CD8-positive, alpha-beta memory T cell (primary cell): ENCODE results near the gene MCF2L. TPM values are rescaled to one million over a fixed set of nuclear protein-coding genes. Genes with fewer than 3 reads are reported as not detected.

Experiments used
- CTCF ChIA-PET: fragments of 350-600 bp; sonication (Branson Sonifier 250); formaldehyde crosslinking; loops from one replicate; lab custom pipeline; 2021; ENCODE audit warnings: antibody characterized with exemption; lab: Charles Lee
- POLR2A ChIA-PET: fragments of 350-600 bp; sonication (Branson Sonifier 250); formaldehyde crosslinking; loops from one replicate; lab custom pipeline; 2021; ENCODE audit warnings: antibody characterized with exemption; lab: Charles Lee
- DNase-seq, 5 donors: peaks; one replicate each; pipeline versions ENCODE4 v3.0.0 to v3.0.0-alpha.2; 2020 to 2022; ENCODE audit warnings: mixed read lengths in 1 of 5
- H3K27ac ChIP-seq: one replicate; pipeline ENCODE4 v1.7.0; 2013; ENCODE audit warnings: low read depth, mild to moderate bottlenecking, low read length, moderate library complexity
- H3K27me3 ChIP-seq: 2 replicates; pipeline ENCODE4 v1.7.0; 2013; ENCODE audit warnings: low read length, mild to moderate bottlenecking; ENCODE audit not compliant: insufficient read depth, poor library complexity, severe bottlenecking
- H3K36me3 ChIP-seq: 2 replicates; pipeline ENCODE4 v1.7.0; 2013; ENCODE audit warnings: mild to moderate bottlenecking, low read length, moderate library complexity; ENCODE audit not compliant: insufficient read depth
- H3K4me1 ChIP-seq: 2 replicates; pipeline ENCODE4 v1.7.0; 2013; ENCODE audit warnings: mild to moderate bottlenecking, low read length, moderate library complexity; ENCODE audit not compliant: insufficient read depth
- H3K4me3 ChIP-seq: 2 replicates; pipeline ENCODE4 v1.7.0; 2013; ENCODE audit warnings: mild to moderate bottlenecking, low read length
- H3K9me3 ChIP-seq: 2 replicates; pipeline ENCODE4 v1.7.0; 2013; ENCODE audit warnings: mild to moderate bottlenecking, low read length
- H3K27ac Mint-ChIP-seq, 8 donors: one replicate each; pipeline ENCODE4 v1.8.0; 2020 to 2021; ENCODE audit warnings: mixed read lengths in 8 of 8, mild to moderate bottlenecking in 6 of 8, inconsistent platforms in 3 of 8, moderate library complexity in 3 of 8
- H3K27me3 Mint-ChIP-seq, 2 donors: one replicate each; pipeline ENCODE4 v1.8.0; 2020 to 2021; ENCODE audit warnings: mixed read lengths in 2 of 2, mild to moderate bottlenecking in 1 of 2, moderate library complexity in 1 of 2
- H3K36me3 Mint-ChIP-seq, 3 donors: one replicate each; pipeline ENCODE4 v1.8.0; 2020 to 2021; ENCODE audit warnings: mixed read lengths in 3 of 3, inconsistent platforms in 1 of 3, mild to moderate bottlenecking in 1 of 3
- H3K4me1 Mint-ChIP-seq, 3 donors: one replicate each; pipeline ENCODE4 v1.8.0; 2020 to 2021; ENCODE audit warnings: mixed read lengths in 3 of 3, inconsistent platforms in 1 of 3, mild to moderate bottlenecking in 1 of 3
- H3K4me3 Mint-ChIP-seq, 7 donors: one replicate each; pipeline ENCODE4 v1.8.0; 2020 to 2021; ENCODE audit warnings: mixed read lengths in 7 of 7, mild to moderate bottlenecking in 6 of 7, moderate library complexity in 4 of 7, inconsistent platforms in 2 of 7
- H3K9me3 Mint-ChIP-seq, 5 donors: one replicate each; pipeline ENCODE4 v1.8.0; 2020 to 2022; ENCODE audit warnings: mixed read lengths in 5 of 5, mild to moderate bottlenecking in 3 of 5, moderate library complexity in 2 of 5, inconsistent platforms in 1 of 5
- polyA plus RNA-seq: library from polyadenylated mRNA; unstranded; fragments of 300-500 nt; fragmentation: Illumina TruSeq; gene quantifications from one replicate; pipeline ENCODE4 v1.2.3, GENCODE V29; 2021
- total RNA-seq, 2 experiments: library from RNA; stranded (reverse); gene quantifications; one replicate each; pipeline ENCODE4 v1.2.3, GENCODE V29; 2021

The MCF2L gene
- total and polyA plus RNA-seq, 3 experiments from 2014 or later: 2.5 to 9.6 (median 9.1) TPM

DNA sequence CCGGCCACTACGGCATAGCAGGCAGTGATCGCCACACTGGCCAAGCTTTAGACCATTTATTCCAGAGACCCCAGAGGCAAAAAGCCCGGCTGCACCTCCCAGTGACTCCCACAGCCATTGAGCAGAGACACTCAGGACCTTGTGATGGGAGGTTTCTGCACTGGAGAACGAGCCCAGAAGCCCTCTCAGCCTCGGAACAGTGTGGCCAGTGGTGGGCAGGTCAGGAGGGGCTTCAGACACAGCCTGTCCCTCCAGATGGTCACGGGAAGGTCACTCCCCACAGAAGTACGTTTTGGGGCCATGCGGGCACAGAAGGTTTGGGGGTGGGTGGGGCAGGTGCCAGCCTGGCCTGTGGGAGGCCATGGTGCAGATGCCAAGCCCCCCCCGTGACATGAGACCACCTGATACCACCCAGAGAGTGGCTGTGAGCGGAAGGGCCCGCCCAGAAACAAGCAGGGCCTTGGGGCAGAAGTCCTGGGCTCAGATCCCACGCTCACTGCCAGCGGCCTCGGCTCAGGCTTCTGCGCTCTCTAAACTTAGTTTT, 153.0 kb downstream of the MCF2L start:
- no peaks in the 10 kb centered on the region for H3K36me3 ChIP-seq
- peak overlapping the region in 1 of 8 donors; percentile 57 for H3K27ac Mint-ChIP-seq
- ChIA-PET POLR2A (no interaction called here), CTCF (no interaction called here)
- no peaks in the 10 kb centered on the region for H3K27me3 ChIP-seq
- DNase-seq: no peak
- H3K27me3 Mint-ChIP-seq: peaks cover 8 to 26% of the 10 kb centered on the region in 2 donors
- H3K36me3 Mint-ChIP-seq: no peaks in the 10 kb centered on the region
- H3K4me3 Mint-ChIP-seq: no peak overlapping the region
- no peaks in the 10 kb centered on the region for H3K4me1 Mint-ChIP-seq
- no peaks in the 10 kb centered on the region for H3K9me3 Mint-ChIP-seq
- H3K4me1 ChIP-seq: no peaks in the 10 kb centered on the region
- no peaks in the 10 kb centered on the region for H3K9me3 ChIP-seq
- no peak overlapping the region for H3K4me3 ChIP-seq
- H3K27ac ChIP-seq: no peak overlapping the region

DNA sequence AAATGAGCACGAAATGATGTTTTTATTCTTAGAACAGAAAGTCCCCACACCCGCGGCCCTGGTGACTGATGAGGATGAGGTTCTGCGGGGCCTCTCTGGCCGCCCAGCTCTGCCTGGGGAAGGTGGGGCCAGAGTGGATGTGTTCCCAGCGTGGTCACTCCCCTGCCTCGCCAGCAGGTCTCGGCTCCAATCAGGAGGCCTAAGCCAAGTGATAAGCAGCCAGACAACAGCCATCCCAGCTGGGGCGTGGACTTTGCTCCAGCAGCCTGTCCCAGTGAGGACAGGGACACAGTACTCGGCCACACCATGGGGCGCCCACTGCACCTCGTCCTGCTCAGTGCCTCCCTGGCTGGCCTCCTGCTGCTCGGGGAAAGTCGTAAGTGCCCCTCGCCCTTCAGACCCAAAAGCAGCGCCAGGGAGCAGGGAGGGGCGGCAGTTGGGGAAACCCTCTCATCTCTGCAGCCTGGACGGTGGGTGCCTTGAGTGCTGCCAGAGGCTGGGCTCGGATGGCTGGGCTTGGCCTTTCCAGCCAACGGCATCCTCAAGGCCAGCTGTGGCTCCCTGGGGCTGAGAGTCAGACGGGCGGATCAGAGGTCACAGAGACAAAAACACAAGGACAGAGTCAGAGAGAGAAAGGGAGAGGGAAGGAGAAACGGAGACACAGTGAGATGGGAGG, 153.7 kb downstream of the MCF2L start, which contains the start of gene F10:
TSS of gene F10 (plus strand) at position 250 of the 676 bp plus-strand sequence. CDS start at position 307, 57 bp downstream.
- H3K9me3 Mint-ChIP-seq: no peaks in the 10 kb centered on the region
- H3K27ac Mint-ChIP-seq: peak within 1 kb of the TSS in 1 of 8 donors; percentile 57
- peaks cover 10 to 33% of the 10 kb centered on the region in 2 donors for H3K27me3 Mint-ChIP-seq
- Histone ChIP-seq H3K36me3 (no peaks in the 10 kb centered on the region), H3K27ac (no peak within 1 kb of the TSS), H3K9me3 (no peaks in the 10 kb centered on the region), H3K4me1 (no peaks in the 10 kb centered on the region), H3K27me3 (no peaks in the 10 kb centered on the region), H3K4me3 (no peak within 1 kb of the TSS)
- DNase-seq: no peak
- ChIA-PET POLR2A (no interaction called here), CTCF (no interaction called here)
- H3K36me3 Mint-ChIP-seq: no peaks in the 10 kb centered on the region
- H3K4me1 Mint-ChIP-seq: no peaks in the 10 kb centered on the region
- H3K4me3 Mint-ChIP-seq: no peak within 1 kb of the TSS

DNA sequence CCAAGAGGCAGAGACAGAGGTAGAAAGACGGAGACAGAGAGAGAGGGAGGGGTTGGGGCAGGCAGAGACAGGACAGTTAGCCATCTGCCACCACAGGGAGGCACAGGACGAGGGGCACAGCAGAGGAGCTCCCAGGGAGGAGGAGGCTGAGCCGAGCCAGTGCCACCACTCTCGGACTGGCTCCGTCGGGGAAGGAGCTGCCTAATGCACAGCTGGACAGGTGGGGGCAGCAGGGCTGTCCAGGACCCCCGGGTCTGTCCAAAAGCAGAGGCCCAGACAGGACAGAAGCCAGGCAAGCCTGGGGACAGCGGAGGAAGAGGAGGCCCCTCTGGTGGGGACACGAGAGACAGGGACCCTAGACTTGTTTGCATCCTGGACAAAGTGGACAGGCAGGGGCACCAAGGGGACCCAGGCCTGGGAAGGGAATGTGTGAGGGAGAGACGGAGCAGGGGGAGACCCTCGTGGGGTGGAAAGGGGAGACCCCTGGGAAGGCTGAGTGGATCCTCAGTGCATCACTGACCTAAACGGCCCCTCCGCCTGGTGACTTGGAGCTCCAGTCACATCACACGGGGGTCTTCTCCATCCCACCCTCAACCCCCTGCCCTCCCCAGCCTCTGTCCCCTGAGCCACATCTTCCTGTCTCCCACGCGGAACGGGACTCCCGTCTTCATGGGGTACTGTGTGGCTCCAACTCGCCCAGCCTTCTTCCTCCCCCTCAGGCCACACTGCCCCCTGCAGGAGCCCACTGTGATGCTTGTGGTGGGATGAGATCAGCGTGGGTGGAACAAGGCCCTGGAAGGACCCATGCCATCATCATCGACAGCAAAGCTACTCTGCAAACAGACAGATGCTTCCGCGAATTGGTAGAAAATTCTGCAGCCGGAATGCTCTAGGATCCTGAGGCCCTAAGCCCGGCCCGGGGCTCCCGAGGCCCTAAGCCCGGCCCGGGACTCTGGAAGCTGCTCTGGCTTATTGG, 154.5 kb downstream of the MCF2L start:
- POLR2A ChIA-PET: no interaction called here
- no peak overlapping the region for H3K4me3 Mint-ChIP-seq
- CTCF ChIA-PET: no interaction called here
- H3K36me3 ChIP-seq: no peaks in the 10 kb centered on the region
- no peak overlapping the region for H3K4me3 ChIP-seq
- H3K36me3 Mint-ChIP-seq: no peaks in the 10 kb centered on the region
- H3K27me3 Mint-ChIP-seq: peaks cover 11 to 39% of the 10 kb centered on the region in 2 donors
- no peak overlapping the region for H3K27ac ChIP-seq
- no peaks in the 10 kb centered on the region for H3K9me3 ChIP-seq
- H3K4me1 Mint-ChIP-seq: no peaks in the 10 kb centered on the region
- no peak overlapping the region for H3K27ac Mint-ChIP-seq
- peak in 1 of 5 donors; percentile 35 for DNase-seq
- H3K27me3 ChIP-seq: peaks cover 4% of the 10 kb centered on the region
- no peaks in the 10 kb centered on the region for H3K4me1 ChIP-seq
- no peaks in the 10 kb centered on the region for H3K9me3 Mint-ChIP-seq

DNA sequence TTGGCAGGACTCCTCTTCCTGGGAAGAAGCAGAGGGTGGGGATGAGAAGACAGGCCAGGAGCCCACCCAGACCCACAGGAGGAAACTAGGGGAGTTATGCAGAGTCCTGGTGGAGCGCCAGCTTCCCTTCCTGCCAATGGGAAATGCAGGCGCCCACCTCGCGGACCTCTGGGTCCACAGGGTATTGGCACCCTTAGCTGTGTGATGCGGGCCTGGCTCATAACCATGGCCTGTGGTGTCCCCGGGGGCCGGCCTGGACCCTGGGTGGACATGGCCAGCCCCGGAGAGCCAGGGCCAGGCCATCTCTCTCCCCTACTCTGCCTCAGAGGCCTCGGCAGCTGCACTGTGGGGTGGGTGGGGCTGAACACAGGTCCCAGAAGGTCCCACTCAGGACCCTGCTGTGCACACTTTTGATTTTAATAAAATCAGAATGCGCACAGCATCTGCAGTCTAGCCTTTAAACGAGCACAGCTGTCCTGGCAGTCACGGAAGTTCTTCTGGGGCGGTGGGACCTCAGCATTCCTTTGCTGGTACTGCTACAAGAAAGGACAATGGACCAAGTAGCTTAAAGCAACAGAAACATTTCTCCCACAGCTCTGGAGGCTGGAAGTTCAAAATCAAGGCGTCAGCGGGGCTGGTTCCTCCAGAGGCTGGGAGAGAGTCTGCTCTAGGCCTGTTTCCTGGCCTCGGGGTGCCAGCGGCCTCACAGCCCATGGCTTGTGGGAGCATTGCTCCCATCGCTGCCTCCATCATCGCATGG, 155.4 kb downstream of the MCF2L start:
- no peaks in the 10 kb centered on the region for H3K4me1 ChIP-seq
- no peak overlapping the region for H3K4me3 ChIP-seq
- peaks cover 4% of the 10 kb centered on the region for H3K27me3 ChIP-seq
- H3K36me3 ChIP-seq: no peaks in the 10 kb centered on the region
- peaks cover 3 to 5% (median 5%) of the 10 kb centered on the region in 3 donors for H3K4me1 Mint-ChIP-seq
- no peaks in the 10 kb centered on the region for H3K9me3 ChIP-seq
- DNase-seq: peak in 1 of 5 donors; percentile 37
- H3K9me3 Mint-ChIP-seq: no peaks in the 10 kb centered on the region
- ChIA-PET POLR2A (no interaction called here), CTCF (no interaction called here)
- peaks cover 12 to 44% of the 10 kb centered on the region in 2 donors for H3K27me3 Mint-ChIP-seq
- no peaks in the 10 kb centered on the region for H3K36me3 Mint-ChIP-seq
- H3K27ac Mint-ChIP-seq: no peak overlapping the region
- H3K27ac ChIP-seq: no peak overlapping the region
- H3K4me3 Mint-ChIP-seq: no peak overlapping the region

DNA sequence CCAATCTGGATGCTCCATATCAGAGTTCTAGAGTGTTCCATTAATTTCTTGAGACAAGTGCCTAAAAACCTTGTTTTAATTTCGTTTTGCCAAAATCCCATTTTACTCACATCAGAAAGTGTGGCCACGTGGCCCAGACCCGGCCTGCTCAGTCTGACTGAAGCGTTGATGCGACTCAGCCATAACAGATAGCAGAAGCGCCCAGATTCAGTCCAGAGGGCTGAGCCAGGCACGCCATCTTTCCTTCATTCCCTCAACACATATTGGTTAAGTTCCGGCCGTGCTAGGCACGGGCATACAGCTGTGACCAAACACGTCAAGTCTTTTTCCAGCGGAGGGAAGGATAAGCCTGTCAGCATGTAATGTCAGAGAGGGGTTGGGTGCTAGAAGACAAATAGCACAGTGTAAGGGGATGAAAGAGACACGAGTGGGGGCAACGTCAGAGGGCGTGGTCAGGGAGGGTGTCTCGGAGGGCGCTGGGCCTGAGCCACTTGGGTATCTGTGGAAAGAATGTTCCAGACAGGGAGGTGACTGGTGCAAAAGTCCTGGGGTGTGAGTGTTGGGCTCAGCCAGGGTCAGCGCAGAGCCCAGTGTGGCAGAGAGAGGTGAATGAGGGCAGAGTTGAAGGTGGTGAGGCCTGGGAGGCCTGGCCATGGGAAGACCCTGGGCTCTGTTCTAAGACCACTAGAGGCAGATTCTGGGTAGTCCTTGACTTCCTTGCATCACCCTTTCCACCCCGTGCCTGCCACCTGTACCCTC, 156.7 kb downstream of the MCF2L start:
- Mint-ChIP-seq H3K27me3 (peaks cover 14 to 36% of the 10 kb centered on the region in 2 donors), H3K4me1 (peaks cover 3 to 8% (median 5%) of the 10 kb centered on the region in 3 donors), H3K9me3 (no peaks in the 10 kb centered on the region), H3K27ac (no peak overlapping the region), H3K4me3 (no peak overlapping the region), H3K36me3 (no peaks in the 10 kb centered on the region)
- CTCF ChIA-PET: no interaction called here
- POLR2A ChIA-PET: no interaction called here
- Histone ChIP-seq H3K4me1 (no peaks in the 10 kb centered on the region), H3K9me3 (no peaks in the 10 kb centered on the region), H3K27me3 (peaks cover 4% of the 10 kb centered on the region), H3K27ac (no peak overlapping the region), H3K36me3 (no peaks in the 10 kb centered on the region), H3K4me3 (no peak overlapping the region)
- DNase-seq: no peak

DNA sequence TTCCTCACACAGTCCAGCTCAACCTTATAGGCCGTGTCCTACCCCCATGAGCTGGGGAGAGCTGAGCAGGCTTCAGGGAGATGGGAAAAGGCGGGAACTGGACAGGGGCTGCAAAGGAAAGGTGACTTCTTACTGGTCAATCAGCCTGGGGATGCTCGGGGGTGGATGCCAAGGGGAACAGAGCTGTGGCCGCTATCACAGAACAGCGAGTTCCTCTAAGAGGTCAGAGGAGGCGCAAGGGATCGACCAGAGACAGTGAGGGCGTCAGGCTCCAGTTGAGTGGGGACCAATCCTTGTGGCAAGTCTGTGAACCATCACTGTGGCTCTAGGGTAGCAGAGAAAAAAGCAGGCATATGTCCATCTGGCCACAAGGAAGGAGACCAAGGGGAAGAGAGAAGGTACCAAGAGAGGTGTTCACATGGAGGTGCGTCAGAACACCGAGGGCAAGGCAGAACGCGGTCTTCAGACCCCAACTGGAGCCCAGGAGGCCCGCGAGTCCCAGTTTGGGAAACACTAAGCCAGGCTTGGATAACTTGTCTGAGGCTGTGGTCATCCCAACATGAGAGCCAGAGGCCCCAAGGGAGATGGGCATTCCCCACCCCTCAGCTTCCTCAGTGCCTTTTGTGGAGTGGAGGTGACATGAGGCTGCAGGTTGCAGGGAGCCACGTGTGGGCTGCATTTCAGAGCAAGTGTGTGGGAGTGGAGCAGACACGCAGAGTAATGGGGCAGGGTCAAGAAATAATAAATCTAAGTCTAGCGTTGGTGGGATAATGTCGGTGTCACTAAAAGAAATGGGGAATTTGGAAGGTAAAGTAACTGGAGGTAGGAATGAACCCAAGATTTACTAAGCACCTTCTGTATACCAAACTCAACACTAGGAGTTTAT, 157.5 kb downstream of the MCF2L start:
- no peaks in the 10 kb centered on the region for H3K9me3 Mint-ChIP-seq
- Histone ChIP-seq H3K9me3 (no peaks in the 10 kb centered on the region), H3K4me3 (no peak overlapping the region), H3K4me1 (no peaks in the 10 kb centered on the region), H3K27me3 (peaks cover 4% of the 10 kb centered on the region), H3K36me3 (no peaks in the 10 kb centered on the region), H3K27ac (no peak overlapping the region)
- DNase-seq: no peak
- H3K27me3 Mint-ChIP-seq: peaks cover 14 to 41% of the 10 kb centered on the region in 2 donors
- no peaks in the 10 kb centered on the region for H3K36me3 Mint-ChIP-seq
- H3K4me1 Mint-ChIP-seq: peaks cover 3 to 8% (median 5%) of the 10 kb centered on the region in 3 donors
- no peak overlapping the region for H3K4me3 Mint-ChIP-seq
- ChIA-PET CTCF (no interaction called here), POLR2A (no interaction called here)
- H3K27ac Mint-ChIP-seq: peak overlapping the region in 1 of 8 donors; percentile 91
